Right lobe of liver (tissue), 4 donors: Measurements from ENCODE around the gene MPL.

Source experiments
- POLR2A ChIP-seq: fragments of 450-650 bp; IDR thresholded peaks from one replicate; pipeline ENCODE4 v1.6.1; 2017; ENCODE audit warnings: antibody characterized with exemption, mild to moderate bottlenecking
- TF ChIP-seq, protein P1 (sequence below), 4 donors: fragments of 200-600 bp in 3 of 4; fragments of 450-650 bp in 1 of 4; IDR thresholded peaks; one replicate each; pipeline versions ENCODE4 v1.5.1 to v1.8.0; 2016 to 2022; ENCODE audit warnings: antibody characterized with exemption in 4 of 4, mild to moderate bottlenecking in 2 of 4
- donor health status: DM: no; HTN: no; CAD: no.
- donor health status: DM: no; HTN: no; CAD: no.
- donor health status: DM: no; HTN: yes; CAD: no.

DNA sequence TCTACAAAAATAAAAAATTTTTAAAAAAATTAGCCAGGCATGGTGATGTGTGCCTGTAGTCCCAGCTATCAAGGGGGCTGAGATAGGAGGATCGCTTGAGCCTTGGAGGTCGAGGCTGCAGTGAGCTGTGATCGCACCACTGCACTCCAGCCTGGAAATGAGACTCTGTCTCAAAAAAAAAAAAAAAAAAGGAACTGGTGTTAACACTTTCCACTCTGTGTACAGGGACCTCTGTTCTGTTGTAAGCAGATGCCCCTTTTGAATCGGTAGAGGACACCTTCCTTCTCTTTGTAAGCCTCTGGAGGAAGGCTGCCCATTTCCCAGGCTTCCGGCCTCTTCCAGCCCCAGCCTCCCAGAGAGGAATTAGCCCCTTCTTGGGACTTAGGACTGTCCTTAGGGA, 44.9 kb upstream of the MPL start:
- TF ChIP-seq, protein P1, sequence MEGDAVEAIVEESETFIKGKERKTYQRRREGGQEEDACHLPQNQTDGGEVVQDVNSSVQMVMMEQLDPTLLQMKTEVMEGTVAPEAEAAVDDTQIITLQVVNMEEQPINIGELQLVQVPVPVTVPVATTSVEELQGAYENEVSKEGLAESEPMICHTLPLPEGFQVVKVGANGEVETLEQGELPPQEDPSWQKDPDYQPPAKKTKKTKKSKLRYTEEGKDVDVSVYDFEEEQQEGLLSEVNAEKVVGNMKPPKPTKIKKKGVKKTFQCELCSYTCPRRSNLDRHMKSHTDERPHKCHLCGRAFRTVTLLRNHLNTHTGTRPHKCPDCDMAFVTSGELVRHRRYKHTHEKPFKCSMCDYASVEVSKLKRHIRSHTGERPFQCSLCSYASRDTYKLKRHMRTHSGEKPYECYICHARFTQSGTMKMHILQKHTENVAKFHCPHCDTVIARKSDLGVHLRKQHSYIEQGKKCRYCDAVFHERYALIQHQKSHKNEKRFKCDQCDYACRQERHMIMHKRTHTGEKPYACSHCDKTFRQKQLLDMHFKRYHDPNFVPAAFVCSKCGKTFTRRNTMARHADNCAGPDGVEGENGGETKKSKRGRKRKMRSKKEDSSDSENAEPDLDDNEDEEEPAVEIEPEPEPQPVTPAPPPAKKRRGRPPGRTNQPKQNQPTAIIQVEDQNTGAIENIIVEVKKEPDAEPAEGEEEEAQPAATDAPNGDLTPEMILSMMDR (IDR thresholded peaks at IDR 0.05), result no peak
- TF ChIP-seq POLR2A, result no peak
